GM10248 (cell line): ENCODE data around the gene DIP2C.

Experiments used
- CTCF ChIA-PET: fragments of 300-600 bp; sonication (Branson Sonifier 250); formaldehyde crosslinking; extraction: SDS; loops from one replicate; lab custom pipeline; 2021; ENCODE audit warnings: antibody characterized with exemption; lab: Yijun Ruan, JAX
- POLR2A ChIA-PET: fragments of 350-650 bp; sonication (Branson Sonifier 250); formaldehyde crosslinking; extraction: SDS; loops from one replicate; lab custom pipeline; 2020; ENCODE audit warnings: antibody characterized with exemption; lab: Yijun Ruan, JAX
- DNase-seq: peaks from one replicate; pipeline ENCODE4 v3.0.0; 2012; ENCODE audit errors: extremely low spot score
- CTCF ChIP-seq: IDR thresholded peaks from 2 replicates; pipeline ENCODE4 v1.5.1; 2012; ENCODE audit warnings: mild to moderate bottlenecking, low read depth; ENCODE audit errors: extremely low read depth, missing control alignments, control extremely low read depth

DIP2C gene

GRCh38 chr10:299969-300368 lies 389.5 kb downstream of the DIP2C start:
- ChIA-PET CTCF (no interaction called here), POLR2A (no interaction called here)
- no peak for DNase-seq
- TF ChIP-seq CTCF: no peak

- ChIA-PET POLR2A (no interaction called here), CTCF (no interaction called here)
- no peak for DNase-seq
- no peak for TF ChIP-seq CTCF
These were observed 390.0 kb downstream of the DIP2C start for GRCh38 chr10:299512-299911.

GRCh38 chr10:298033-298432 lies 391.4 kb downstream of the DIP2C start:
- no peak for TF ChIP-seq CTCF
- no peak for DNase-seq
- CTCF ChIA-PET: no interaction called here
- POLR2A ChIA-PET: no interaction called here

GRCh38 chr10:297567-297966 lies 391.9 kb downstream of the DIP2C start:
- POLR2A ChIA-PET: no interaction called here
- no peak for TF ChIP-seq CTCF

GRCh38 chr10:293636-294035 lies 395.8 kb downstream of the DIP2C start:
- POLR2A ChIA-PET: no interaction called here

More at GRCh38 chr10:297567-297966, 391.9 kb downstream of the DIP2C start:
- CTCF ChIA-PET: no interaction called here
- no peak for DNase-seq

GRCh38 chr10:290026-290725 lies 399.3 kb downstream of the DIP2C start:
- ChIA-PET CTCF (no interaction called here), POLR2A (no interaction called here)
- no peak for DNase-seq
- TF ChIP-seq CTCF: no peak

More at GRCh38 chr10:293636-294035, 395.8 kb downstream of the DIP2C start:
- CTCF ChIA-PET: interaction anchor here (1.4 kb wide), 2 partner anchors 9 to 18 kb away, joined by 3 to 4 read pairs; no protein-coding TSS in a partner anchor
- TF ChIP-seq CTCF: no peak
- no peak for DNase-seq
